GM13976 (cell line): ENCODE results near the gene MSH3.
"Not testable (repeated sequence)": the region's sequence is repeated elsewhere in the genome, so short reads cannot be mapped to it uniquely, and the experiment has no call there.

Source experiments
- DNase-seq: peaks from one replicate; pipeline ENCODE4 v3.0.0; 2012; ENCODE audit warnings: low spot score
- CTCF ChIP-seq: IDR thresholded peaks from 2 replicates; pipeline ENCODE4 v1.5.1; 2012; ENCODE audit warnings: borderline replicate concordance, mild to moderate bottlenecking; ENCODE audit not compliant: insufficient read depth; ENCODE audit errors: extremely low read depth, missing control alignments, control extremely low read depth
- in situ Hi-C: fragments of 300-500 bp; cut with MboI; formaldehyde crosslinking; loops from one replicate; pipeline ENCODE4 v1.12.0; 2022; ENCODE audit warnings: low sequenced_read_pairs, mixed read lengths, inconsistent platforms; ENCODE audit not compliant: unreplicated experiment

MSH3 gene

GRCh38 chr5:80764786-80765185 is 110.3 kb downstream of the MSH3 start:
- no peak for DNase-seq
- in situ Hi-C loops = no loop called here
- no peak for TF ChIP-seq CTCF

GRCh38 chr5:80777347-80778287 is 123.2 kb downstream of the MSH3 start:
- DNase-seq = no peak
- in situ Hi-C loops = no loop called here
- TF ChIP-seq CTCF = no peak

GRCh38 chr5:80780024-80780423 is 125.6 kb downstream of the MSH3 start:
- no peak for DNase-seq
- TF ChIP-seq CTCF = no peak
- in situ Hi-C loops = no loop called here

- no peak for DNase-seq
Observed at GRCh38 chr5:80780761-80781285, 126.4 kb downstream of the MSH3 start.

GRCh38 chr5:80781356-80781755 is 126.9 kb downstream of the MSH3 start:
- in situ Hi-C loops = no loop called here
- TF ChIP-seq CTCF = no peak
- DNase-seq = no peak

More at GRCh38 chr5:80780761-80781285, 126.4 kb downstream of the MSH3 start:
- in situ Hi-C loops = no loop called here
- no peak for TF ChIP-seq CTCF

GRCh38 chr5:80782626-80783025 is 128.2 kb downstream of the MSH3 start:
- in situ Hi-C loops = no loop called here
- no peak for TF ChIP-seq CTCF
- no peak for DNase-seq

- in situ Hi-C loops, DNase-seq: not testable (repeated sequence)
Observed at GRCh38 chr5:80783751-80784150, 129.3 kb downstream of the MSH3 start.
